Suprapubic skin (tissue), 3 donors: Measurements from ENCODE around the gene ATP5F1B.
A peak's percentile ranks its signal among the peaks of the same experiment; 100 is the strongest.

Experiments used
- POLR2A ChIP-seq, 2 donors: fragments of 450-650 bp; IDR thresholded peaks; one replicate each; pipeline ENCODE4 v1.6.1; 2017; ENCODE audit warnings: antibody characterized with exemption in 2 of 2, mild to moderate bottlenecking in 2 of 2, moderate library complexity in 2 of 2
- TF ChIP-seq, protein P1 (sequence below), 2 donors: fragments of 200-600 bp in 1 of 2; fragments of 450-650 bp in 1 of 2; sonication (generic) in 1 of 2; IDR thresholded peaks; one replicate each; pipeline ENCODE4 v1.5.1; 2016 to 2019; ENCODE audit warnings: antibody characterized with exemption in 2 of 2, mild to moderate bottlenecking in 1 of 2, moderate library complexity in 1 of 2

GRCh38 chr12:56634837-56635791 lies 10.7 kb downstream of the ATP5F1B start:
- TF ChIP-seq, protein P1, sequence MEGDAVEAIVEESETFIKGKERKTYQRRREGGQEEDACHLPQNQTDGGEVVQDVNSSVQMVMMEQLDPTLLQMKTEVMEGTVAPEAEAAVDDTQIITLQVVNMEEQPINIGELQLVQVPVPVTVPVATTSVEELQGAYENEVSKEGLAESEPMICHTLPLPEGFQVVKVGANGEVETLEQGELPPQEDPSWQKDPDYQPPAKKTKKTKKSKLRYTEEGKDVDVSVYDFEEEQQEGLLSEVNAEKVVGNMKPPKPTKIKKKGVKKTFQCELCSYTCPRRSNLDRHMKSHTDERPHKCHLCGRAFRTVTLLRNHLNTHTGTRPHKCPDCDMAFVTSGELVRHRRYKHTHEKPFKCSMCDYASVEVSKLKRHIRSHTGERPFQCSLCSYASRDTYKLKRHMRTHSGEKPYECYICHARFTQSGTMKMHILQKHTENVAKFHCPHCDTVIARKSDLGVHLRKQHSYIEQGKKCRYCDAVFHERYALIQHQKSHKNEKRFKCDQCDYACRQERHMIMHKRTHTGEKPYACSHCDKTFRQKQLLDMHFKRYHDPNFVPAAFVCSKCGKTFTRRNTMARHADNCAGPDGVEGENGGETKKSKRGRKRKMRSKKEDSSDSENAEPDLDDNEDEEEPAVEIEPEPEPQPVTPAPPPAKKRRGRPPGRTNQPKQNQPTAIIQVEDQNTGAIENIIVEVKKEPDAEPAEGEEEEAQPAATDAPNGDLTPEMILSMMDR (IDR thresholded peaks at IDR 0.05): peak in 1 of 2 donors; percentile 45
- TF ChIP-seq POLR2A (IDR thresholded peaks at IDR 0.05): peak in 1 of 2 donors; percentile 13
